ENCODE measurements around the gene CCDC126. TPM values are rescaled to one million over a fixed set of nuclear protein-coding genes. Genes with fewer than 3 reads are reported as not detected.

CCDC126 gene
- total and polyA plus RNA-seq, 2 experiments from 2014 or later: 5.7 to 6.6 TPM

GRCh38 chr7:23628370-23628769 is 31.2 kb downstream of the CCDC126 start:
- H3K4me2 ChIP-seq: no peak overlapping the region
- no peak overlapping the region for H3K27ac ChIP-seq (ENCODE audit: low read depth)
- no peak overlapping the region for H3K4me3 ChIP-seq
- no peaks in the 10 kb centered on the region for H3K27me3 ChIP-seq (ENCODE audit: insufficient read depth)
- H3K4me3 Mint-ChIP-seq: no peak overlapping the region
- H3F3A ChIP-seq (replicated peaks; ENCODE audit: low read depth): no peaks in the 10 kb centered on the region
- H4K20me1 ChIP-seq (replicated peaks; ENCODE audit: insufficient read depth): no peaks in the 10 kb centered on the region
- DNase-seq (ENCODE audit: low spot score): no peak
- H3K9me2 ChIP-seq (ENCODE audit: insufficient read depth): no peaks in the 10 kb centered on the region
- H3K27me3 Mint-ChIP-seq (ENCODE audit: insufficient read depth, low read depth, poor library complexity): no peaks in the 10 kb centered on the region
- H3K79me2 ChIP-seq (replicated peaks; ENCODE audit: insufficient read depth): no peaks in the 10 kb centered on the region
- no peak for ATAC-seq
- no peak overlapping the region for H3K27ac Mint-ChIP-seq
- H2AFZ ChIP-seq: no peak overlapping the region
- H3K4me1 ChIP-seq (ENCODE audit: insufficient read depth): no peaks in the 10 kb centered on the region
- H3K4me1 Mint-ChIP-seq: no peaks in the 10 kb centered on the region
- TF ChIP-seq EZH2phosphoT487 (IDR thresholded peaks at IDR 0.05; ENCODE audit: unreplicated experiment): no peak
- no peak for TF ChIP-seq ETS1 (IDR thresholded peaks at IDR 0.05)
- no peak for TF ChIP-seq ZNF331 (CRISPR knock-in tag; IDR thresholded peaks at IDR 0.05; ENCODE audit: low read depth)
- TF ChIP-seq ZNF462 (CRISPR knock-in tag; IDR thresholded peaks at IDR 0.05): no peak
- no peak for TF ChIP-seq NANOG (IDR thresholded peaks at IDR 0.05; ENCODE audit: borderline replicate concordance)
- TF ChIP-seq STAT1 (IDR thresholded peaks at IDR 0.05; ENCODE audit: unreplicated experiment): no peak
- no peak for TF ChIP-seq ZNF114 (CRISPR knock-in tag; IDR thresholded peaks at IDR 0.05)
- TF ChIP-seq CREB1 (CRISPR knock-in tag; IDR thresholded peaks at IDR 0.05; ENCODE audit: low read depth): no peak
- no peak for TF ChIP-seq REST (IDR thresholded peaks at IDR 0.05; ENCODE audit: unreplicated experiment)
- TF ChIP-seq EZH2 (IDR thresholded peaks at IDR 0.05; ENCODE audit: low read depth, unreplicated experiment): no peak
- no peak for TF ChIP-seq JUNB (IDR thresholded peaks at IDR 0.05; ENCODE audit: unreplicated experiment)
- TF ChIP-seq POLR2AphosphoS5 (IDR thresholded peaks at IDR 0.05; ENCODE audit: low read depth): no peak
- TF ChIP-seq CTCF (conservative IDR thresholded peaks at IDR 0.05; ENCODE audit: low read depth in 2 of 2): no peak
- no peaks in the 10 kb centered on the region for H3K36me3 ChIP-seq (ENCODE audit: insufficient read depth)
- no peaks in the 10 kb centered on the region for H3K36me3 Mint-ChIP-seq (ENCODE audit: low read depth)
- no peaks in the 10 kb centered on the region for H3K9me3 Mint-ChIP-seq
